CD4-positive, alpha-beta T cell (primary cell): Measurements from ENCODE around the gene ARHGEF11. TPM values are rescaled to one million over a fixed set of nuclear protein-coding genes. Genes with fewer than 3 reads are reported as not detected.

Source experiments
- ATAC-seq: fragments of 200-7000 bp; cut with Tn5 transposase; one replicate; pipeline ENCODE4 v1.10.0; 2022; ENCODE audit warnings: mild to moderate bottlenecking; ENCODE audit not compliant: poor library complexity
- CTCF ChIA-PET: fragments of 350-600 bp; sonication (Branson Sonifier 250); formaldehyde crosslinking; loops from one replicate; lab custom pipeline; 2021; ENCODE audit warnings: antibody characterized with exemption, inconsistent platforms; lab: Charles Lee
- POLR2A ChIA-PET: fragments of 350-600 bp; sonication (Branson Sonifier 250); formaldehyde crosslinking; loops from one replicate; lab custom pipeline; 2021; ENCODE audit warnings: antibody characterized with exemption, inconsistent platforms; lab: Charles Lee
- DNase-seq, 14 experiments: peaks; one replicate each; pipeline ENCODE4 v3.0.0-alpha.2; 2013 to 2020; ENCODE audit warnings: mixed read lengths in 2 of 14
- H3K27ac ChIP-seq, 2 donors: one replicate each; pipeline versions ENCODE4 v1.5.1 to v1.7.0; 2013; ENCODE audit warnings: low read length in 2 of 2, low read depth in 1 of 2, mild to moderate bottlenecking in 1 of 2
- H3K27me3 ChIP-seq, 2 experiments: 1 replicate in 1 of 2; 2 replicates in 1 of 2; pipeline versions ENCODE4 v1.6.1 to v1.7.0; 2013; ENCODE audit warnings: low read length in 2 of 2, control low read depth in 1 of 2, mild to moderate bottlenecking in 1 of 2, moderate library complexity in 1 of 2; ENCODE audit not compliant: insufficient read depth in 2 of 2, control insufficient read depth in 1 of 2
- H3K36me3 ChIP-seq: one replicate; pipeline ENCODE4 v1.6.1; 2013; ENCODE audit warnings: low read length, control low read depth; ENCODE audit not compliant: insufficient read depth
- H3K4me1 ChIP-seq: one replicate; pipeline ENCODE4 v1.6.1; 2013; ENCODE audit warnings: low read length, control low read depth; ENCODE audit not compliant: insufficient read depth
- H3K4me3 ChIP-seq: one replicate; pipeline ENCODE4 v1.5.1; 2013; ENCODE audit warnings: mild to moderate bottlenecking, low read length, moderate library complexity
- H3K9me3 ChIP-seq, 2 experiments: 1 replicate in 1 of 2; 2 replicates in 1 of 2; pipeline versions ENCODE4 v1.6.1 to v1.7.0; 2013; ENCODE audit warnings: low read length in 2 of 2, mild to moderate bottlenecking in 2 of 2, control low read depth in 1 of 2, moderate library complexity in 1 of 2; ENCODE audit not compliant: control insufficient read depth in 1 of 2, insufficient read depth in 1 of 2
- H3K27ac Mint-ChIP-seq: one replicate; pipeline ENCODE4 v1.8.0; 2020; ENCODE audit warnings: mixed read lengths
- H3K27me3 Mint-ChIP-seq: one replicate; pipeline ENCODE4 v1.8.0; 2021; ENCODE audit warnings: mixed read lengths
- H3K36me3 Mint-ChIP-seq: one replicate; pipeline ENCODE4 v1.8.0; 2021; ENCODE audit warnings: low read depth, mixed read lengths
- H3K4me1 Mint-ChIP-seq: one replicate; pipeline ENCODE4 v1.8.0; 2021; ENCODE audit warnings: low read depth, mixed read lengths
- H3K4me3 Mint-ChIP-seq: one replicate; pipeline ENCODE4 v1.8.0; 2020; ENCODE audit warnings: mild to moderate bottlenecking, mixed read lengths
- H3K9me3 Mint-ChIP-seq: one replicate; pipeline ENCODE4 v1.8.0; 2020; ENCODE audit warnings: mixed read lengths
- CTCF ChIP-seq: fragments of 200-600 bp; IDR thresholded peaks from one replicate; pipeline ENCODE4 v1.8.0; 2022; ENCODE audit warnings: antibody characterized with exemption, mild to moderate bottlenecking
- intact Hi-C, 2 experiments: fragments of 100-400 bp; cut with DNase I in 1 of 2; cut with micrococcal nuclease in 1 of 2; formaldehyde crosslinking; loops; one replicate each; pipeline versions ENCODE4 v1.15.1 to v1.9.0; 2023 to 2025; cut with DNase I, micrococcal nuclease
- total RNA-seq, 174 experiments: library from RNA in 2 of 174; stranded (reverse) in 2 of 174; gene quantifications; one replicate each; pipeline ENCODE4 v1.2.3 and lab custom pipeline; 2021 to 2026

The ARHGEF11 gene
- total RNA-seq, 2 experiments from 2014 or later, result 13.7 to 13.9 TPM

DNA sequence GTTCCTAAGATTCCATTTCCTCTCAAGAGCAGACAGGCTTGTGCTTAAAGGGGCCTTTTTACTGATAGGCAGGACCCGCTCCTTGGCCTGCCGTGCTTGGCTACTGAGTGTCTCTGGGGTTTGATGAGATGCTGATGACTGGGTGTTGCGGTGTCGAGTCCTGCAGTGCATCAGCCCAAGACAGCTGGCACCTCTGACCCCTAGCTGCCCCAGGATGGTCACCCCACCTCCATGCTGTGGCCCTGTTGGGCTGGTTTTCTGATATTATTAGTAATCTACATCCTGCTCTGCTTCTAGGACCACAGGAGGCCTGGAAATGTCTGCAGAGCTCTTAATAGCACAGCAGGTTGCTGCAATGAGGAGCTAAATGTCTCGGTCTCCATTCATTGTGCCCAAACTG, 96.4 kb downstream of the ARHGEF11 start:
- Mint-ChIP-seq H3K4me1 (no peaks in the 10 kb centered on the region), H3K27me3 (no peaks in the 10 kb centered on the region), H3K36me3 (peaks cover 94% of the 10 kb centered on the region), H3K4me3 (no peak overlapping the region), H3K27ac (no peak overlapping the region), H3K9me3 (no peaks in the 10 kb centered on the region)
- no peak overlapping the region for H3K4me3 ChIP-seq
- DNase-seq (no peak), ATAC-seq (no peak)
- intact Hi-C loops, result no loop called here
- H3K27me3 ChIP-seq, result no peaks in the 10 kb centered on the region
- no peaks in the 10 kb centered on the region for H3K9me3 ChIP-seq
- no peak for TF ChIP-seq CTCF
- no peak overlapping the region for H3K27ac ChIP-seq
- ChIA-PET POLR2A (no interaction called here), CTCF (interaction anchor here (1.0 kb wide), 1 partner anchor 12 kb away, joined by 3 read pairs; no protein-coding TSS in a partner anchor)
- H3K36me3 ChIP-seq, result peaks cover 73% of the 10 kb centered on the region
- no peaks in the 10 kb centered on the region for H3K4me1 ChIP-seq

- Histone ChIP-seq H3K4me3 (no peak overlapping the region), H3K27ac (no peak overlapping the region), H3K36me3 (peaks cover 75% of the 10 kb centered on the region), H3K9me3 (no peaks in the 10 kb centered on the region), H3K27me3 (no peaks in the 10 kb centered on the region), H3K4me1 (no peaks in the 10 kb centered on the region)
- ATAC-seq, result no peak
- intact Hi-C loops, result no loop called here
- DNase-seq, result no peak
- ChIA-PET CTCF (interaction anchor here (1.0 kb wide), 1 partner anchor 12 kb away, joined by 3 read pairs; no protein-coding TSS in a partner anchor), POLR2A (no interaction called here)
- no peaks in the 10 kb centered on the region for H3K27me3 Mint-ChIP-seq
- no peak overlapping the region for H3K27ac Mint-ChIP-seq
- no peak overlapping the region for H3K4me3 Mint-ChIP-seq
- no peaks in the 10 kb centered on the region for H3K4me1 Mint-ChIP-seq
- peaks cover 95% of the 10 kb centered on the region for H3K36me3 Mint-ChIP-seq
- H3K9me3 Mint-ChIP-seq, result no peaks in the 10 kb centered on the region
- no peak for TF ChIP-seq CTCF
These were observed 96.8 kb downstream of the ARHGEF11 start for GRCh38 chr1:156948708-156949107.

DNA sequence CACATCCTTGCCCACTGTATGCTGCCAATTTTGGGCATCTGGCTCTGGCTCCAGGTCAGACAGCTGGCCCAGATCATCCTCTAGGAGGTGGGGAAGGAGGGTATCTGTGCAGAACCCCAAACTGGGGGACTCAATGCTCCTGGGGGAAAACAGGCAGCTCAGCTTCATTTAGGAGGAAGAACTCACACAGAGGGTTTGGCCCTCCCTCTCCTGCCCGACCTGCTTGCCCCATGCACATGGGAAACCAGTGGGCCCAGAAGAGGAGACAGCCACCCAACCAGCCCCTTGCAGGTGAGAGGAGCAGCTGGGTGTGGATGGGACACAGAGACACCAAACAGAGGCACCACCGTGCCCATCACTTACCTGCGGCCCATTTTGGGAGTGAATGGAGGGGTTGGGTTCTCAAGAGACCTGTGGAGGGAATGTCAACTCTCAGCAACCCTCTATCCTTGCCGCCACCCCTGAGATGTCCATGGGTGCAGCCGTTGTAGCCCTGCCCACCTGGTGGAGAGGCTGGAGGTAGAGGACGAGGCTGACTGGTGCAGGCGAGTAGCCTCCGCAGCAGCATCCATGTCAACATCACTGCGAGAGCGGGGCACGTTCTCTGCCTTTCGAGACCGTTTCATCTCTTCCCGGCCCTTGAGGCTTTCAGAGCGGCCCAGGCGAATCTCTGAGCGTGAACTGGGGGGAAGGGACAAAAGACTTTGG, 97.6 kb downstream of the ARHGEF11 start:
- Mint-ChIP-seq H3K4me1 (no peaks in the 10 kb centered on the region), H3K36me3 (peaks cover 96% of the 10 kb centered on the region), H3K4me3 (no peak overlapping the region), H3K27me3 (no peaks in the 10 kb centered on the region), H3K9me3 (no peaks in the 10 kb centered on the region), H3K27ac (no peak overlapping the region)
- intact Hi-C loops, result no loop called here
- Histone ChIP-seq H3K4me1 (no peaks in the 10 kb centered on the region), H3K4me3 (no peak overlapping the region), H3K36me3 (peaks cover 75% of the 10 kb centered on the region), H3K27ac (no peak overlapping the region), H3K9me3 (no peaks in the 10 kb centered on the region), H3K27me3 (no peaks in the 10 kb centered on the region)
- no peak for DNase-seq
- no peak for ATAC-seq
- no peak for TF ChIP-seq CTCF
- POLR2A ChIA-PET, result no interaction called here
- CTCF ChIA-PET, result interaction anchor here (1.0 kb wide), 1 partner anchor 13 kb away, joined by 3 read pairs; no protein-coding TSS in a partner anchor
